ENCODE measurements around the gene PRDM2.

- TF ChIP-seq CTCF (IDR thresholded peaks at IDR 0.05), result no peak
- TF ChIP-seq POLR2A (IDR thresholded peaks at IDR 0.05), result no peak
Observed at GRCh38 chr1:13855554-13855953, 155.6 kb downstream of the PRDM2 start.

Data from sigmoid colon (tissue), 3 donors.